Measurements from ENCODE around the gene CLN6.

CLN6 gene

GRCh38 chr15:68229386-68230156 is at the start of gene CLN6:
CLN6 (minus strand) TSS chr15:68229728; CDS start chr15:68229584, 144 bp downstream.
- peak; percentile 65 to 71 for DNase-seq (ENCODE audit: low read depth in 2 of 2)

DNA sequence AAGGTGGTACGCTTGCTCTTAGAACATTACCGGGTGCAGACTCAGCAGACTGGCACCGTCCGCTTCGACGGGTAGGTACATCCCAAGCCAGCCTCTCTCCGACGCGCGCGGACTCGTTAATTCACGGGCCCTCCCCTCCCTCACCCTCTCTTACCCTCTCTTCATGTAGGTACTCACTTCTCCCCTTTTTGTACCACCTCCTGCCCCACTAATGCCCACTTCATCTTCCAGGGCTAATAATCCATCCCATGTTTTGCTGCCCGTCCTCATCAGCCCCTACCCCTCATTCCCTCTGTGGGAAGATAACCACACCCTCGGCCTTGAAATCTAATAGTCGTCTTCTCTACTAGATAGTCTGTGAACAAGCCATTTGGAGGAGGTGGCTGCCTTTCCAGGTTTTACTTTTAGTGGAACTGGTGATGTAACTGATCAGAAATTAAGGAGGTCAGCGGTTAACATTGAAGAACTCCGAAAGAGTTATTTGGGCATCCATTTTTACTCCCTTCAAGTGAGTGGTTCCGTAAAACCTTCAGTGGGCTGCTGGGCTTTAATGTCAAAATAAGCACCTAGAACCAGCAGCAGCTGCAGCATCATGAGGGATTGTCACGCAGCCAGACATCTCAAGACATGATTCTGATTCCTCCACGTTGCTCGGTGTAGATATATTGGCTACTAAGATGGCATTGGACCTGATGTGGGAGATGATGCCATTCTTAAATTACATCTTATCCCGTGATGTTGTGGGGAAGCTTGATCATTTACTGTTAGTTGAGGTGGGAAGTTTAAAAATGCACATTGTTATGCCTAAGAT is 49.3 kb upstream of the CLN6 start:
- no peak for DNase-seq (ENCODE audit: low read depth in 2 of 2)

DNA sequence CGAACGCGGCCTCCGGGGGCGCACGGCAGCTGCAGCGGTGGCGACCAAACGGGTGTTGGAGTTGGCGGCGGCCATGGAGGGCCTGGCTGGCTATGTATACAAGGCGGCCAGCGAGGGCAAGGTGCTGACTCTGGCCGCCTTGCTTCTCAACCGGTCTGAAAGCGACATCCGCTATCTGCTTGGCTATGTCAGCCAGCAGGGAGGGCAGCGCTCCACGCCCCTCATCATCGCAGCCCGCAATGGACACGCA is 48.7 kb upstream of the CLN6 start:
- DNase-seq (ENCODE audit: low read depth in 2 of 2) = no peak

DNA sequence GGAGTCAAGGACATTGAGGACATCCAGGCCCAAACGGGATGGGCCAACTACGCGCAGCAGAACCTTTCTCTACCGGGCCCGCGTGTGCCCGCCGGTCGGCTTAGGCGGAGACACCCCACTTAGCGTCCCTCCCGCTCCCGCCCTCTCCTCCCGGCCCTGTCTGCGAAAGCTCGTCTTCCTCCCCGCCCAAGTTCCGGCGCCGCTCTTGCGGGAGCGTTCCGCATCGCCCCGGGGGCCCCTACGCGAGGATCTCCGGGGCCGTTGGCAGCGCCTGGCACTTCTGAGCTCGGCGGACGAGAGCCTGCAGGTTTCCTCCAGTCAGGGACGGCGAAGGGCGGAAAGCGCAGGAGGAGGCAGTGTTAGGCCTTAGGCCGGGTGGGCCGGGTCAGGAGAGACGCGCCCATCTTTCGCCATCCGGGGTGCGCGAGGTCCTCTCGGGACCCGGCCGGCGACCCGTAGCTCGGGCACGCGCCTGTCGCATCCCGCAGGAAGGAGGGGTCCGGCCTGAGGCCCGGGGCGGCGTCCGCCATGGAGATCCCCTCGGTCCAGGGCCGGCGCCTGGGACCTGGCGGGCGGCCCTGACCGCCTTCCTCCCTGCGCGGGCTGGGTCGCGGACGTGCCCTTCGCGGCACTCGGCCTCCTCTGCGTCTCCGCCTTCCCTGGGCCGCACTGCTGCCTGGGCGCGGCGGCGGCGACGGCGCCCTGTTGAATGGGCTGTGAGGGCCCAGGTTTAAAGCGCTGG is 48.2 kb upstream of the CLN6 start, which contains the start of gene FEM1B:
Gene FEM1B (plus strand): TSS at position 143 of the 742 bp plus-strand sequence. CDS start 673 bp downstream, outside the sequence.
- peak; percentile 72 to 74 for DNase-seq (ENCODE audit: low read depth in 2 of 2)

- DNase-seq (ENCODE audit: low read depth in 2 of 2) = no peak
Measured at GRCh38 chr15:68277131-68277602, 47.6 kb upstream of the CLN6 start.

DNA sequence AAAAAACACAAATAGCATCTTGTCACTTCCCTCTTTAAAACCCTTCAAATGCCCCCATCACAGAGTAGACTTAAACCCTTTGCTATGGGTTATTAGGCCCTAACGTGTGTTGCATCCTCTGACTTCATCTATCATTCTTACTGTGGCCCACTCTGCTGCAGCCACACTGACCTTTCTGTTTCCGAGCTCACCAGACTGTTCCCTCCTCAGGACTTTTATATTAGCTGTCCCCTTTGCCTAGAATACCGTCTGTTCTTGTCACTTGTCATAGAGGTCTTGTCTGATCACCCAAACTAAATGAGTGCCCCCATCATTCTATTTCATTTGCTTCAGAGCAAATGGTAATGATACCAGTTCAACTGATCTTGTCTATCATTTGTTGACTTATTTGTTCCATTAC is 47.1 kb upstream of the CLN6 start:
- no peak for DNase-seq (ENCODE audit: low read depth in 2 of 2)

GRCh38 chr15:68275165-68275746 is 45.7 kb upstream of the CLN6 start:
- no peak for DNase-seq (ENCODE audit: low read depth in 2 of 2)

DNA sequence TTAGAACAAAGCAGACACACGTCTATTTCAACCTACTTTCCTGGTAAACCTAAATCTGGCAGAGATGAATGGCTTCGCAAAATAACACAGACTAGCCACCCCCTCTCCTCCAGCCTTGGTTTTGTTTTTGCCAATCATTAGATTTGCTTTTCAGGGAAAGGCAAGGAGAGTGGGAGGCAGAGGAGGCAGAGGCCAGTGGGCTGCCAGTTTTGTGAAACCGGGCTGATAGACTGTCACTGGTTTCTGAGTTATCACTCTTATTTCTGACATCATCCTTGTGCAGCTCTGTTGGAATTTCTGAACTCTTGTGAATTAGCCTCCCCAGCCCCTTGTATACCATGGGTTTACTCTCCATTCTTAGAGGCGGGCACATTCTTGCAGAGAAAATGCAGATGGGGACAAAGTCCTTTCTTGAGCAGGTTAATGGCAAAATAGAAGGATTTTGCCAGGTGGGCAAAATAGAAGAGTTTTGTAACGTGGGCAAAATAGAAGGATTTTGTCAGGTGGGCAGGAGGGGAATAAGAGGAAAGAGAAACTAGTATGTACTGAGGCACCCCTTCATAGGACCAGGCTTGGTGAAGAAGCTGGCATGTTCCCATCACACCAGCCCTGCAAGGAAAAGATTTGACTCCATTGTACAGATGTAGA is 44.8 kb upstream of the CLN6 start:
- no peak for DNase-seq (ENCODE audit: low read depth in 2 of 2)

DNA sequence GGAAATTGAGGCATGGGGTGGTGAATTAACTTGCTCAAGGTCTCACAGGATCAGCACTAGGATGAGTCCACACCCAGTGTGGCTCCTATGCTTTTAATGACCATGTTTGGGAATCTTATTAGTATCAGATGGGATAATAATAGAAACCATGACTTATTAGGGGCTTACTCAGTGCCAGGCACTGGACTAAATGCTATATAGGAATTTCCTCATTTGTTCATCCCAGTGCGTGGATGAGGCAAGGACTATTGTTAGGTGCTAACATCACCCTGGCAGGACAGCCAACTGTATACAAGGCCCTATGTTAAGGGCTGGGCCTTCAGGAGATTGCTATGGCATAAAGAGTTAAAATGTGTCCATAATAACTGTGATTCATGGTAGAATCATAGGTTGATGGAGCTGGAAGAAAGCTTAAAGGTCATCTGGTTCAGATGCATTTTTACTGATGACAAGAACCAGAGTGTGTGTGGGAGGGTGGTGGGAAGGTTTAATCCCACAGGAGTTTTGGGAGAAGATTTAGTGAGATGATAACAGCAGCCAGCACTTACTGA is 43.3 kb upstream of the CLN6 start:
- no peak for DNase-seq (ENCODE audit: low read depth in 2 of 2)

DNA sequence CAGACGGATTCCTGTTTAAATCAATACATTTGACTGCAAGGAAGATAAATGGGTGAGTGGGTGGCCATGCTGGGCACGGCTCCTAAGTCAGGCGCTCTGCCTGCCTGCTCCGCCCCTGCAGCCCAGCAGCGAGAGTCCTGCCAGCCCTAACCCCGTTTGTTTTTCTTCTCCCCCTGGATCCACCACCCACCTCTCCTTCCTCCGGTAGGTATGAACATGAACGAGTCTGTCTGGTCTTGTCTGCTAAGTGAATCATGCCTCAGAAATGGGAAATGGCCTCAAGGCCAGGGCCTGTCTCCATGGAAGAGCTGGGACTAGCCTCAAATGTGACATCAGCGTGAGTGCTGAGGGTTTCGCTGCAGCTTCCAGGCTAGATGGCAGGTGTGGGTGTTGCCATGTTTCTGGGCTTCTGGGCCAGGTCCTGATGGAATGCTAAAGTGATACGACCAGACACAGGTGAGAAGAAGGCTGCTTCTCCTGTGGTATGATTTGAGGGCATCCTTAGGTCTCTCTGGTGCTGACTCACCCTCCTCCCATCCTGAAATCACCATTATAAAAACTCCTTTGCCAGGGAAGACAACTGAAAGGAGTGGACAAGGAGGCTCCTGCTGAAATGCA is 42.4 kb upstream of the CLN6 start:
- DNase-seq (ENCODE audit: low read depth in 2 of 2) = no peak

- DNase-seq (ENCODE audit: low read depth in 2 of 2) = no peak
Measured at GRCh38 chr15:68268405-68268804, 38.9 kb upstream of the CLN6 start.

GRCh38 chr15:68265674-68266073 is 36.1 kb upstream of the CLN6 start:
- DNase-seq (ENCODE audit: low read depth in 2 of 2) = no peak

DNA sequence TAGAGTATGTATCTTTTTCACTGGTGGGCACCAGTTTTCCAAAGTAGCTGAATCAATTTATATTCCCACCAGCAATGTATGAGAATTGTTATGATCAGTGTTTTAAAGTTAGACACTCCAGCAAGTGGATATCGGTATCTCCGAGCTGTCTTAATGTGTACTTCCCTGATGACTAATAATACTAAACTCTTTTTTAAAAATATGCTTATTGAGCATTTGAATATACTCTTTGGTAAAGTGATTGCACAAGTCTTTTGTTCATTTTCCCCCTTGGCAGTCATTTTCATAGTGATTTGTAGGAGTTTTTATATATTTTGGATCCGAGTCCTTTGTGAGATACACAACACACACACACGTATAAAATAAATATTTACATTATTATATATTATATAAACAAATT is 35.6 kb upstream of the CLN6 start:
- no peak for DNase-seq (ENCODE audit: low read depth in 2 of 2)

- no peak for DNase-seq (ENCODE audit: low read depth in 2 of 2)
Measured at GRCh38 chr15:68264282-68264681, 34.8 kb upstream of the CLN6 start.

GRCh38 chr15:68262514-68263356 is 33.2 kb upstream of the CLN6 start:
- no peak for DNase-seq (ENCODE audit: low read depth in 2 of 2)

DNA sequence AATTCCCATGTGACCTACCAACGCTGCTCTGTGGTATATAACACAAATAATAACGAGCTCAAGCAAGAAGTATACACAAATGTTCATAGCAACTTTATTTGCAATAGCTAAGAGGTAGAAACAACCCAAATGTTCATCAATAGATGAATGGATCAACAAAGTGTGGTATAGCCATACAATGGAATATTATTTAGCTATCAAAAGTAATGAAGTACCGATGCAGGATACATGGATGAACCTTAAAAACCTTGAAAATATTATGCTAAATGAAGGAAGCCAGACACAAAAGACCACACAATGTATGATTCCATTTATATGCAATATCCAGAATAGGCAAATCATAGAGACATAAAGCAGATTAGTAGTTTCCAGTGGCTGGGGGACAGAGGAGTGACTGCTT is 32.5 kb upstream of the CLN6 start:
- DNase-seq (ENCODE audit: low read depth in 2 of 2) = no peak

DNA sequence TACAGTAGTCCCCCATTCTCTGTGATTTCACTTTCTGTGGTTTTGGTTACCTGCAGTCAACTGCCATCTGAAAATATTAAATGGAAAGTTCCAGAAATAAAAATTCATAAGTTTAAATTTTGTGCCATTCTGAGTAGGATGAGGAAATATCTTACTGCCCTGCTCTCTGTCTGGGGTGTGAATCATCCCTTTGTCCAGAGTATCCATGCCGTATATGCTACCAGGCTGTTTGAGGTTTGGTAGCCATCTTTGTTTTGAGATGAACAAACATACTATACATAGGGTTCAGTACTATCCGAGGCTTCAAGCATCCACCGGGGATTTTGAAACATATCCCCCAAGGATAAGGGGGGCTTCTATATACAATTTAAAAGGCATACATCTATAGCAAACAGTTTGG is 31.7 kb upstream of the CLN6 start:
- no peak for DNase-seq (ENCODE audit: low read depth in 2 of 2)

- no peak for DNase-seq (ENCODE audit: low read depth in 2 of 2)
Measured at GRCh38 chr15:68259883-68260282, 30.4 kb upstream of the CLN6 start.

DNA sequence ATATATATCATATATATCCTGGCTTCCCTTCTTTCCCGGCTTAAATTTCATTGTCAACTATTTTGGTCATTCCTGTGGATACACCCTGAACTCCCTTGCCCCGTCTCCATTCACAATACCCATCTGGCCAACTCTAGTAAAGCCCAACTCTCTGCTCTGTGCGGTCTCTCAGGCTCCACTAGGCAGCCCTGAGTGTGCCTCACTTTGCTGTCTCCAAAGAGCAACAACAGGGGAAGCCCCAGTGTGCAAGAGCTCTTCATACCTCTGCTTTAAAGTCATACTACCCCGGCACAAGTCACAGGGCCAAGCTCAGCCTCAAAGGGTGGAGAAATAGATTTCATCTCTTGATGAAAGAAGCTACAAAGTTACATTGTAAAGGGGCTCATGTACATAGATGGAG is 29.2 kb upstream of the CLN6 start:
- DNase-seq (ENCODE audit: low read depth in 2 of 2) = no peak
